Stimulated activated CD8-positive, alpha-beta memory T cell treated with anti-CD3 and anti-CD28 coated beads, Interleukin-4, amount 100 ng/mL, for 4 hours (primary cell): Measurements from ENCODE around the gene MYMK.

Experiments used
- DNase-seq, 2 donors: peaks; one replicate each; pipeline ENCODE4 v3.0.0-alpha.2; 2020; ENCODE audit warnings: low read depth in 2 of 2, low spot score in 1 of 2

The MYMK gene

GRCh38 chr9:133468777-133469421 is 55.9 kb downstream of the MYMK start:
- DNase-seq = no peak

- DNase-seq = no peak
These were observed 56.4 kb downstream of the MYMK start for GRCh38 chr9:133468374-133468773.

- DNase-seq = no peak
These were observed 57.7 kb downstream of the MYMK start for GRCh38 chr9:133467101-133467500.

DNA sequence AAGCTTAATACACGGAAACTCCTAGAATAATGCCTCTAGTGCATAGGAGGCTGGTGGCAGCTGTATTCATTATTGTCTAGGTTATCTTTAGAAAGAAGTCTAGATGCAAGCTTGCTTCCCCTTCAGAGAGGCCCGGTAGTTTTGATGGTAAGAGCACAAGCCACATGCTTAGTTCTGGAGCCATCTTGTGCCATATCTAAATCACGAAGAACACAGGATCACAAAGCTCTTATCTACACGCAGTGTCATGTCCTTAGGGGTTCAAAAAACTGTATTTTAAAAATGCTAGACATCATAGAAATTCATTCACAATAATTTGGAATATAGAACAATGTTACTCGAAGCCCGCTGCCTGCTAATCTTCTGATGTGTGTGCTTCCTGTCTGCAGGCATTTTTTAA is 58.8 kb downstream of the MYMK start:
- no peak for DNase-seq

- no peak for DNase-seq
These were observed 60.1 kb downstream of the MYMK start for GRCh38 chr9:133464638-133465037.
